Mucosa of descending colon (tissue), 3 donors: Measurements from ENCODE around the gene DNM1. TPM values are rescaled to one million over a fixed set of nuclear protein-coding genes. Genes with fewer than 3 reads are reported as not detected.
A peak's percentile ranks its signal among the peaks of the same experiment; 100 is the strongest.

ENCODE experiments used
- ATAC-seq: fragments of 200-7000 bp; cut with Tn5 transposase; one replicate; pipeline ENCODE4 v1.9.1; 2020; ENCODE audit warnings: mild to moderate bottlenecking, moderate library complexity
- DNase-seq, 3 donors: peaks; one replicate each; pipeline ENCODE4 v3.0.0-alpha.2; 2020
- H3K36me3 ChIP-seq: fragments of 200-600 bp; one replicate; pipeline ENCODE4 v1.8.0; 2021; ENCODE audit warnings: low read depth, mild to moderate bottlenecking
- H3K4me1 ChIP-seq: fragments of 200-600 bp; one replicate; pipeline ENCODE4 v1.8.0; 2021; ENCODE audit warnings: low read depth, mild to moderate bottlenecking
- H3K4me3 ChIP-seq: fragments of 200-600 bp; one replicate; pipeline ENCODE4 v1.8.0; 2021; ENCODE audit warnings: mild to moderate bottlenecking
- H3K9me3 ChIP-seq: fragments of 200-600 bp; one replicate; pipeline ENCODE4 v1.8.0; 2021; ENCODE audit warnings: mild to moderate bottlenecking
- CTCF ChIP-seq: fragments of 200-600 bp; IDR thresholded peaks from one replicate; pipeline ENCODE4 v1.8.0; 2022; ENCODE audit warnings: antibody characterized with exemption, mild to moderate bottlenecking
- intact Hi-C, 2 donors: fragments of 100-400 bp; cut with DNase I in 1 of 2; cut with micrococcal nuclease in 1 of 2; formaldehyde crosslinking; loops; one replicate each; pipeline versions ENCODE4 v1.11.0 to v1.11.1; 2022; cut with DNase I, micrococcal nuclease
- long read RNA-seq, 2 donors: library from polyadenylated mRNA; unstranded; transcript quantifications; one replicate each; pipeline ENCODE4 v2.0.0, GENCODE V29; 2019 to 2021
- total RNA-seq, 3 donors: library from RNA; stranded (reverse); fragmentation: NEBNext Ultra II Directional in 2 of 3; extraction: Animal tissue kit (Norgen Biotek cat#: 25700) in 2 of 3; gene quantifications; one replicate each; pipeline versions ENCODE4 v1.2.1 to v1.2.4, GENCODE V29; 2021 to 2023
- donor health status: DM: no; HTN: no; CAD: no; lungs with moderate emphysema.
- donor health status: DM: no; HTN: no; CAD: no.
- donor health status: DM: no; HTN: yes; CAD: no.

Gene DNM1
- 10 to 100 TPM in 1 of 3 donors, 1 to 10 TPM in 2; 4.0 to 19.0 (median 6.7) TPM for total RNA-seq
- long read RNA-seq, donor 1, partial matches to known transcripts = 0 of 5 reads
- long read RNA-seq, donor 1, other reads (novel, unspliced or antisense) = 5 of 5 reads
- long read RNA-seq, donor 2, partial matches to known transcripts = 1 of 4 reads
- long read RNA-seq, donor 2, other reads (novel, unspliced or antisense) = 3 of 4 reads

GRCh38 chr9:128203024-128203706 is at the start of gene DNM1:
Gene DNM1 (plus strand): TSS chr9:128203379. CDS start chr9:128203471, 92 bp downstream.
- ATAC-seq (peak; percentile 98), DNase-seq (peak; percentile 55 to 77 (median 69))
- peak; percentile 97 for TF ChIP-seq CTCF
- Histone ChIP-seq H3K36me3 (no peaks in the 10 kb centered on the region), H3K4me1 (peaks cover 6% of the 10 kb centered on the region), H3K4me3 (no peak within 1 kb of the TSS), H3K9me3 (no peaks in the 10 kb centered on the region)
- intact Hi-C loops = no loop called here

- no peaks in the 10 kb centered on the region for H3K36me3 ChIP-seq
- H3K9me3 ChIP-seq = no peaks in the 10 kb centered on the region
- intact Hi-C loops = no loop called here
- peaks cover 11% of the 10 kb centered on the region for H3K4me1 ChIP-seq
- TF ChIP-seq CTCF = no peak
- ATAC-seq (no peak), DNase-seq (peak in 2 of 3 donors; percentile 18 to 45)
- H3K4me3 ChIP-seq = no peak overlapping the region
These were observed 49.1 kb upstream of the DNM1 start for GRCh38 chr9:128153947-128154695.

- Histone ChIP-seq H3K9me3 (no peaks in the 10 kb centered on the region), H3K4me1 (no peaks in the 10 kb centered on the region), H3K4me3 (no peak overlapping the region), H3K36me3 (no peaks in the 10 kb centered on the region)
- ATAC-seq = no peak
- intact Hi-C loops = no loop called here
- TF ChIP-seq CTCF = no peak
- DNase-seq = peak in 2 of 3 donors; percentile 14 to 15
These were observed 47.3 kb upstream of the DNM1 start for GRCh38 chr9:128155736-128156500.

- H3K36me3 ChIP-seq = no peaks in the 10 kb centered on the region
- H3K9me3 ChIP-seq = no peaks in the 10 kb centered on the region
- H3K4me1 ChIP-seq = no peaks in the 10 kb centered on the region
- intact Hi-C loops = no loop called here
- peak; percentile 37 for ATAC-seq
- DNase-seq = peak in 2 of 3 donors; percentile 43 to 60
- no peak overlapping the region for H3K4me3 ChIP-seq
- no peak for TF ChIP-seq CTCF
These were observed 43.7 kb upstream of the DNM1 start for GRCh38 chr9:128159522-128159783.

- no peaks in the 10 kb centered on the region for H3K4me1 ChIP-seq
- H3K4me3 ChIP-seq = peak within 1 kb of the TSS; percentile 36
- DNase-seq = peak; percentile 97 to 98 (median 97)
- ATAC-seq = peak; percentile 96
- H3K9me3 ChIP-seq = no peaks in the 10 kb centered on the region
- intact Hi-C loops = no loop called here
- TF ChIP-seq CTCF = no peak
- H3K36me3 ChIP-seq = no peaks in the 10 kb centered on the region
These were observed 43.2 kb upstream of the DNM1 start, which contains the start of gene BBLN for GRCh38 chr9:128159784-128160602. Gene BBLN (plus strand): TSS chr9:128160265. CDS start chr9:128160408, 143 bp downstream.
